ENCODE measurements around the gene ZNF888. TPM values are rescaled to one million over a fixed set of nuclear protein-coding genes. Genes with fewer than 3 reads are reported as not detected.
A peak's percentile ranks its signal among the peaks of the same experiment; 100 is the strongest.

The ZNF888 gene
- polyA plus RNA-seq, 1 donor from 2014 or later, result 0.26 TPM

GRCh38 chr19:52897138-52897935 is 25.9 kb downstream of the ZNF888 start, which contains the start of gene ZNF320:
Gene ZNF320 (minus strand): TSS chr19:52897635. CDS start chr19:52890255, 7,380 bp downstream.
- H3K9me3 ChIP-seq (ENCODE audit: low read length), result no peaks in the 10 kb centered on the region
- H4K20me1 ChIP-seq (ENCODE audit: insufficient read depth), result no peaks in the 10 kb centered on the region
- H3K27me3 ChIP-seq (ENCODE audit: insufficient read depth, low read depth, low read length), result no peaks in the 10 kb centered on the region
- peak within 1 kb of the TSS; percentile 76 for H3K27ac ChIP-seq (ENCODE audit: low read length)
- H3K9me2 ChIP-seq (ENCODE audit: insufficient read depth, low read length), result no peaks in the 10 kb centered on the region
- H3F3A ChIP-seq (ENCODE audit: insufficient read depth, low read length, poor library complexity, severe bottlenecking), result no peaks in the 10 kb centered on the region
- H3K9ac ChIP-seq (ENCODE audit: low read length), result peak within 1 kb of the TSS; percentile 74
- no peaks in the 10 kb centered on the region for H3K36me3 ChIP-seq (ENCODE audit: insufficient read depth, low read length)
- H3K4me3 ChIP-seq (ENCODE audit: low read length), result peak within 1 kb of the TSS; percentile 95
- peaks cover 6% of the 10 kb centered on the region for H3K79me2 ChIP-seq (replicated peaks; ENCODE audit: insufficient read depth, low read length)
- TF ChIP-seq SMC3 (conservative IDR thresholded peaks at IDR 0.05; ENCODE audit: poor library complexity), result peak; percentile 35
- no peak for TF ChIP-seq TAF1 (IDR thresholded peaks at IDR 0.05; ENCODE audit: low read depth)
- TF ChIP-seq EZH2 (IDR thresholded peaks at IDR 0.05; ENCODE audit: borderline replicate concordance, insufficient read depth, low read length, poor library complexity, severe bottlenecking), result no peak
- peak; percentile 16 for TF ChIP-seq EP300 (conservative IDR thresholded peaks at IDR 0.05; ENCODE audit: poor library complexity, severe bottlenecking)
- peak; percentile 84 for TF ChIP-seq POLR2AphosphoS5 (IDR thresholded peaks at IDR 0.05)
- peak; percentile 85 for TF ChIP-seq MXI1 (conservative IDR thresholded peaks at IDR 0.05; ENCODE audit: poor library complexity, severe bottlenecking)
- peak; percentile 49 for TF ChIP-seq REST (IDR thresholded peaks at IDR 0.05; ENCODE audit: borderline replicate concordance)
- peak within 1 kb of the TSS; percentile 98 for H2AFZ ChIP-seq (ENCODE audit: low read depth, low read length)
- H3K4me2 ChIP-seq (ENCODE audit: low read length), result peak within 1 kb of the TSS; percentile 65

GRCh38 chr19:52896431-52897137 is 26.6 kb downstream of the ZNF888 start:
- Histone ChIP-seq H3F3A (ENCODE audit: insufficient read depth, low read length, poor library complexity, severe bottlenecking) (no peaks in the 10 kb centered on the region), H3K36me3 (ENCODE audit: insufficient read depth, low read length) (no peaks in the 10 kb centered on the region), H2AFZ (ENCODE audit: low read depth, low read length) (peak overlapping the region; percentile 98), H3K27ac (ENCODE audit: low read length) (peak overlapping the region; percentile 76), H3K4me2 (ENCODE audit: low read length) (peak overlapping the region; percentile 65), H3K79me2 (replicated peaks; ENCODE audit: insufficient read depth, low read length) (peaks cover 6% of the 10 kb centered on the region), H4K20me1 (ENCODE audit: insufficient read depth) (no peaks in the 10 kb centered on the region), H3K9me2 (ENCODE audit: insufficient read depth, low read length) (no peaks in the 10 kb centered on the region), H3K27me3 (ENCODE audit: insufficient read depth, low read depth, low read length) (no peaks in the 10 kb centered on the region), H3K9ac (ENCODE audit: low read length) (peak overlapping the region; percentile 74), H3K4me3 (ENCODE audit: low read length) (peak overlapping the region; percentile 95), H3K9me3 (ENCODE audit: low read length) (no peaks in the 10 kb centered on the region)
- TF ChIP-seq MXI1 (conservative IDR thresholded peaks at IDR 0.05; ENCODE audit: poor library complexity, severe bottlenecking) (no peak), EZH2 (IDR thresholded peaks at IDR 0.05; ENCODE audit: borderline replicate concordance, insufficient read depth, low read length, poor library complexity, severe bottlenecking) (no peak), REST (IDR thresholded peaks at IDR 0.05; ENCODE audit: borderline replicate concordance) (no peak), RAD21 (conservative IDR thresholded peaks at IDR 0.05) (no peak), EP300 (conservative IDR thresholded peaks at IDR 0.05; ENCODE audit: poor library complexity, severe bottlenecking) (no peak), SMC3 (conservative IDR thresholded peaks at IDR 0.05; ENCODE audit: poor library complexity) (no peak), CTCF (IDR thresholded peaks at IDR 0.05; ENCODE audit: poor library complexity, severe bottlenecking) (no peak), POLR2AphosphoS5 (IDR thresholded peaks at IDR 0.05) (no peak), TAF1 (IDR thresholded peaks at IDR 0.05; ENCODE audit: low read depth) (no peak)

Data from neural cell (in vitro differentiated cells).